OCI-LY1 (cell line): ENCODE results near the gene CIZ1.

Experiments used
- EZH2 ChIP-seq: fragments of 200-600 bp; sonication (generic), shearing (Covaris generic); IDR thresholded peaks from 2 replicates; pipeline ENCODE4 v1.8.0; 2017; ENCODE audit warnings: borderline replicate concordance, mixed run types, mild to moderate bottlenecking, antibody characterized with exemption, low read length, moderate library complexity, mixed read lengths
- TF ChIP-seq, protein P1 (sequence below): fragments of 200-600 bp; sonication (generic), shearing (Covaris generic); IDR thresholded peaks from 2 replicates; pipeline ENCODE4 v1.5.1; 2017; ENCODE audit warnings: mild to moderate bottlenecking, antibody characterized with exemption, low read length, moderate library complexity, mixed read lengths

DNA sequence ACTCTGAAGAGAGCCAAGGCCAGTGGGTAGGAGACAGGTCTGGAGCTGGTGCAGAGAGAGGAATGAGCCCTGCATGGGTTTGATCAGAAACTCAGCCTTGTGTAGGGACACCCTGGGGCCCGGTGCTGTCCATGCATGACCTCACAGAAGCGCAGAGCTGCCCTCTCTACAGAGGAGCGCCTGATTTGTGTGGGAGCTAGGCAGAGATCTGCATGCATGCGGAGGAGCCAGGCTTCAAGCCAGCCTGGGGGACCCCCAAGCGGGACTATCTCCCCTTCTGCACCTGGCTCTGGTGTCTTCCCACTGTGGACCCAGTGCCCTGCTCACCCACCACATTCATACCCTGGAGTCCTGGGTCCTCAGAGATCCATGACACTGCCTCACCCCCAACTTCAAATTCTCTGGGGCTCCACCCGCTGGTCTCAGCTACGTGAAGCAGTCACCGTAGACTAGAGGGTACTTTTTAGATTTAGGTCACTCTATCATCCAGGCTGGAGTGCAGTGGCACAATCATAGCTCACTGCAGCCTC lies 44.7 kb downstream of the CIZ1 start:
- TF ChIP-seq, protein P1, sequence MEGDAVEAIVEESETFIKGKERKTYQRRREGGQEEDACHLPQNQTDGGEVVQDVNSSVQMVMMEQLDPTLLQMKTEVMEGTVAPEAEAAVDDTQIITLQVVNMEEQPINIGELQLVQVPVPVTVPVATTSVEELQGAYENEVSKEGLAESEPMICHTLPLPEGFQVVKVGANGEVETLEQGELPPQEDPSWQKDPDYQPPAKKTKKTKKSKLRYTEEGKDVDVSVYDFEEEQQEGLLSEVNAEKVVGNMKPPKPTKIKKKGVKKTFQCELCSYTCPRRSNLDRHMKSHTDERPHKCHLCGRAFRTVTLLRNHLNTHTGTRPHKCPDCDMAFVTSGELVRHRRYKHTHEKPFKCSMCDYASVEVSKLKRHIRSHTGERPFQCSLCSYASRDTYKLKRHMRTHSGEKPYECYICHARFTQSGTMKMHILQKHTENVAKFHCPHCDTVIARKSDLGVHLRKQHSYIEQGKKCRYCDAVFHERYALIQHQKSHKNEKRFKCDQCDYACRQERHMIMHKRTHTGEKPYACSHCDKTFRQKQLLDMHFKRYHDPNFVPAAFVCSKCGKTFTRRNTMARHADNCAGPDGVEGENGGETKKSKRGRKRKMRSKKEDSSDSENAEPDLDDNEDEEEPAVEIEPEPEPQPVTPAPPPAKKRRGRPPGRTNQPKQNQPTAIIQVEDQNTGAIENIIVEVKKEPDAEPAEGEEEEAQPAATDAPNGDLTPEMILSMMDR: no peak
- no peak for TF ChIP-seq EZH2
